22Rv1 (cell line): ENCODE data around the gene ZNF683.
A peak's percentile ranks its signal among the peaks of the same experiment; 100 is the strongest.
"Not testable (repeated sequence)": the region's sequence is repeated elsewhere in the genome, so short reads cannot be mapped to it uniquely, and the experiment has no call there.

Source experiments
- H3K27ac ChIP-seq: fragments of 450-650 bp; 2 replicates; pipeline ENCODE4 v1.5.1; 2017
- ZFX ChIP-seq: fragments of 450-650 bp; IDR thresholded peaks from 2 replicates; pipeline ENCODE4 v1.6.1; 2017; ENCODE audit warnings: antibody characterized with exemption, borderline replicate concordance
- TF ChIP-seq, protein P1 (sequence below): fragments of 450-650 bp; IDR thresholded peaks from 2 replicates; pipeline ENCODE4 v1.5.1; 2017; ENCODE audit warnings: mild to moderate bottlenecking

ZNF683 gene

GRCh38 chr1:26330276-26330675, 42.3 kb downstream of the ZNF683 start:
- H3K27ac ChIP-seq = no peak overlapping the region
- TF ChIP-seq ZFX = no peak
- TF ChIP-seq, protein P1, sequence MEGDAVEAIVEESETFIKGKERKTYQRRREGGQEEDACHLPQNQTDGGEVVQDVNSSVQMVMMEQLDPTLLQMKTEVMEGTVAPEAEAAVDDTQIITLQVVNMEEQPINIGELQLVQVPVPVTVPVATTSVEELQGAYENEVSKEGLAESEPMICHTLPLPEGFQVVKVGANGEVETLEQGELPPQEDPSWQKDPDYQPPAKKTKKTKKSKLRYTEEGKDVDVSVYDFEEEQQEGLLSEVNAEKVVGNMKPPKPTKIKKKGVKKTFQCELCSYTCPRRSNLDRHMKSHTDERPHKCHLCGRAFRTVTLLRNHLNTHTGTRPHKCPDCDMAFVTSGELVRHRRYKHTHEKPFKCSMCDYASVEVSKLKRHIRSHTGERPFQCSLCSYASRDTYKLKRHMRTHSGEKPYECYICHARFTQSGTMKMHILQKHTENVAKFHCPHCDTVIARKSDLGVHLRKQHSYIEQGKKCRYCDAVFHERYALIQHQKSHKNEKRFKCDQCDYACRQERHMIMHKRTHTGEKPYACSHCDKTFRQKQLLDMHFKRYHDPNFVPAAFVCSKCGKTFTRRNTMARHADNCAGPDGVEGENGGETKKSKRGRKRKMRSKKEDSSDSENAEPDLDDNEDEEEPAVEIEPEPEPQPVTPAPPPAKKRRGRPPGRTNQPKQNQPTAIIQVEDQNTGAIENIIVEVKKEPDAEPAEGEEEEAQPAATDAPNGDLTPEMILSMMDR = no peak

- not testable (repeated sequence) for H3K27ac ChIP-seq
Measured at GRCh38 chr1:26329380-26329779, 43.2 kb downstream of the ZNF683 start.

DNA sequence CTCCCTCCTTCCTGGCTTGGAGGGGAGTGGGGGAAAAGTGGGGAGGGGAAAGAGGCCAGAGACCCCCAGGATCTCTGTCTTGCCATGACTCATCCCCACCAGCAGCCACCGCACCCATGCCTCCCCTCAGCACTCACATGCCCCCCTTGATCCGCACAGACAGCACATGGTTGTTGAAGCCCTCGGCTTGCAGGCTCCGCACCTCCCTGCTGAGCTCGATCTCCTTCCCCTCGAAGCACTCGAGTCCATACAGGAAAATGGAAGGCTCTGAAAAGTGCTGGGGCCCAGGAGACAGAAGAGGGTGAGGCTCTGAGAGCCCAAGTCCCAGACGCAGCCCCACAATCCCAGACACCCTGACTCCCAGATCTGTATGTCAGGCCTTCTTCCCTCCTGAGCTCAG, 44.0 kb downstream of the ZNF683 start:
- TF ChIP-seq, protein P1 = no peak
- no peak for TF ChIP-seq ZFX
- no peak overlapping the region for H3K27ac ChIP-seq

- TF ChIP-seq, protein P1 = no peak
- TF ChIP-seq ZFX = no peak
- no peak overlapping the region for H3K27ac ChIP-seq
Measured at GRCh38 chr1:26327956-26328362, 44.6 kb downstream of the ZNF683 start.

GRCh38 chr1:26324550-26324949, 48.0 kb downstream of the ZNF683 start:
- TF ChIP-seq, protein P1 = no peak
- TF ChIP-seq ZFX = no peak

DNA sequence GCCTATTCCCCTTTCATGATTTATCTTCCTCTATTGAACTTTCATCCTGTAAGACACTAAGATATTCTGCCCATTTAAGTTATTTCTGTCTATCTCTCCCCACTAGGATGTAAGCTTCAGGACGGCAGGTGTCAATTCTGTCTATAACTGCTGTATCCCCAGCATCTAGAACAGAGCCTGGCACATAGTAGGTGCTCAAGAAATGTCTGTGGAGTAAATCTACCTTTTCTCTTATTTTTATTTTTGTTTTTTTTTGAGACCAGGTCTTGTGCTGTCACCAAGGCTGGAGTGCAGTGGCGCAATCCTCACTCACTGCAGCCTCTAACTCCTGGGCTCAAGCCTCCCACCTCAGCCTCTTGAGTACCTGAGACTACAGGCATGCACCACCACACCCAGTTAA, 49.2 kb downstream of the ZNF683 start:
- no peak overlapping the region for H3K27ac ChIP-seq

More at GRCh38 chr1:26324550-26324949, 48.0 kb downstream of the ZNF683 start:
- H3K27ac ChIP-seq = no peak overlapping the region

DNA sequence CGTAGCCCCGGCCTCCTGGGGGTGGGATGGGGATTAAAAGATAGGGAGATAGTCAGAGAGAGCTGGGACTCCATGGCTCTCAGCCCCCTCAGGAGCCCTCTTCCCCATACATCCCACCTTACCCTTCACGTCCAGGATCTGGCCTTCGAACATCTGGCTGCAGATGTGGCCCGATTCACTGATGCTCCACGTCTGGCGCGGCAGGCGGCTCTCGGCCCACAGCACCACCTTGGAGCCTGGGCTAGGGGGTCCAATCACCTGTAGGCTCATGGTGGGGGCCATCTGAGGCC, 50.6 kb downstream of the ZNF683 start:
- TF ChIP-seq ZFX = no peak
- TF ChIP-seq, protein P1 = no peak
- no peak overlapping the region for H3K27ac ChIP-seq

More for the DNA sequence above, 49.2 kb downstream of the ZNF683 start:
- TF ChIP-seq, protein P1 = no peak
- no peak for TF ChIP-seq ZFX

DNA sequence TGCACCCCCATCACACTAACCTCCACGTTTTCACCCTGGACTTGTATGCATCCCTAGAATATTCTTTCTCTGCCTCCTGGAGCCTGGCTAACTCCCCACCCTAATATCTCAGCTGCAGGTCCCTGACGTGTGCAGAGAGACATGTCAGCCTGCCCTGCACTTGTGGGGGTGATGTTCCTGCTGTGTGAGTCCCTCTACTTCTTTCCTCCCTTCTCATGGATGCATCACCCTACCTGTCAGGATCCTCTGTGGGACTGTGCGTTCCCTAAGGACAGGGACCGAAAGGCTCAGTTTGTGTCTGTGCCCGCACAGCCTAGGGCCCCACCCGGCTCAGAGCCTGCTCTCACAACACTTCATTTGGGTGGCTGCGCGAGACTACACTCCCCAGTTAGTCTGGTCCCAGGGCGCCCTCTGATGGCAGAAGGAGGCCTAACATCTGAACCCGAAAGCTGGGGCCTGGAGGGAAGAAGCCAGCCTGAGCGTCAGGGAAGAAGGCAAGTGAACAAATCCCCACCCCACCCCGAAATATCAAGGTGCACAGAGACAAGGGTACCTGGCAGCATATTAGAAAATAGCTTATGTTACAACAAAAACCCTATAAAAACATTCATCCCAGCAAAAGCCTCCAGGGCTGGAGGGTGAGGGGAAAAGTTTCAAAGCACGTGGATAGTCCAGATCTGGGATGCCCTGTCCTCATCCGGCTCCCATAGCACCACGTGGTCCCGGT, 51.1 kb downstream of the ZNF683 start:
- no peak overlapping the region for H3K27ac ChIP-seq
- TF ChIP-seq ZFX = no peak
- TF ChIP-seq, protein P1 = peak; percentile 94
